Activated naive CD8-positive, alpha-beta T cell (primary cell): ENCODE results near the gene RFX8.

Experiments used
- H3K27ac Mint-ChIP-seq: one replicate; pipeline ENCODE4 v1.8.0; 2021; ENCODE audit warnings: mixed read lengths
- H3K27me3 Mint-ChIP-seq: one replicate; pipeline ENCODE4 v1.8.0; 2021; ENCODE audit warnings: mixed read lengths
- H3K36me3 Mint-ChIP-seq: one replicate; pipeline ENCODE4 v1.8.0; 2021; ENCODE audit warnings: mixed read lengths
- H3K4me1 Mint-ChIP-seq: one replicate; pipeline ENCODE4 v1.8.0; 2021; ENCODE audit warnings: low read depth, mixed read lengths
- H3K4me3 Mint-ChIP-seq: one replicate; pipeline ENCODE4 v1.8.0; 2021; ENCODE audit warnings: mild to moderate bottlenecking, mixed read lengths
- H3K9me3 Mint-ChIP-seq: one replicate; pipeline ENCODE4 v1.8.0; 2021; ENCODE audit warnings: low read depth, mixed read lengths

The RFX8 gene

GRCh38 chr2:101418460-101419095, 56.3 kb downstream of the RFX8 start:
- H3K9me3 Mint-ChIP-seq = no peaks in the 10 kb centered on the region
- H3K4me3 Mint-ChIP-seq = no peak overlapping the region
- no peaks in the 10 kb centered on the region for H3K27me3 Mint-ChIP-seq
- no peak overlapping the region for H3K27ac Mint-ChIP-seq
- no peaks in the 10 kb centered on the region for H3K36me3 Mint-ChIP-seq
- H3K4me1 Mint-ChIP-seq = no peaks in the 10 kb centered on the region

- Mint-ChIP-seq H3K27me3 (no peaks in the 10 kb centered on the region), H3K4me1 (no peaks in the 10 kb centered on the region), H3K9me3 (no peaks in the 10 kb centered on the region), H3K27ac (no peak overlapping the region), H3K36me3 (no peaks in the 10 kb centered on the region), H3K4me3 (no peak overlapping the region)
These were observed 58.3 kb downstream of the RFX8 start for GRCh38 chr2:101416609-101417008.

DNA sequence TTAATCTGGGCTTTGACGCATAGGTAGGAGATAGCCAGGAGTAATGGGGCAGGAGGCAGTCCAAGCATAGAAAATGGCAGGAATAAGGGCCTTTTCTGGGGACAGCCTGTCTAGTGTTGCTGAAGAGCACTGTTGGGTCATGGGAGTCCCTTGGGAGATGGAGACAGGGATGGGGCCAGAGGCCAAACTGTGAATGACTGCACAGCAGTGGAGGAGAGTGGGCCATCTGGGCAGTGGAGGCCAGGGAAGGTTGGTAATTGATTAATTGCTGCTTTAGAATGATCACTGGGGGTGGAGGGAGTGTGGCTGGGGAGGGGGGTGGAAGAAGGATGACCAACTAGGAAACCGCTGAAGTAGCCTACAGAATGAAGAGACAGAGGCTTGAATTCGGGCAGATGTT, 59.0 kb downstream of the RFX8 start:
- Mint-ChIP-seq H3K4me1 (no peaks in the 10 kb centered on the region), H3K36me3 (no peaks in the 10 kb centered on the region), H3K9me3 (no peaks in the 10 kb centered on the region), H3K4me3 (no peak overlapping the region), H3K27ac (no peak overlapping the region), H3K27me3 (no peaks in the 10 kb centered on the region)

GRCh38 chr2:101415220-101415619, 59.7 kb downstream of the RFX8 start:
- Mint-ChIP-seq H3K36me3 (no peaks in the 10 kb centered on the region), H3K4me1 (no peaks in the 10 kb centered on the region), H3K27ac (no peak overlapping the region), H3K4me3 (no peak overlapping the region), H3K27me3 (no peaks in the 10 kb centered on the region), H3K9me3 (no peaks in the 10 kb centered on the region)

GRCh38 chr2:101412092-101412694, 62.7 kb downstream of the RFX8 start:
- Mint-ChIP-seq H3K9me3 (no peaks in the 10 kb centered on the region), H3K27me3 (no peaks in the 10 kb centered on the region), H3K27ac (no peak overlapping the region), H3K4me1 (no peaks in the 10 kb centered on the region), H3K4me3 (no peak overlapping the region), H3K36me3 (no peaks in the 10 kb centered on the region)

DNA sequence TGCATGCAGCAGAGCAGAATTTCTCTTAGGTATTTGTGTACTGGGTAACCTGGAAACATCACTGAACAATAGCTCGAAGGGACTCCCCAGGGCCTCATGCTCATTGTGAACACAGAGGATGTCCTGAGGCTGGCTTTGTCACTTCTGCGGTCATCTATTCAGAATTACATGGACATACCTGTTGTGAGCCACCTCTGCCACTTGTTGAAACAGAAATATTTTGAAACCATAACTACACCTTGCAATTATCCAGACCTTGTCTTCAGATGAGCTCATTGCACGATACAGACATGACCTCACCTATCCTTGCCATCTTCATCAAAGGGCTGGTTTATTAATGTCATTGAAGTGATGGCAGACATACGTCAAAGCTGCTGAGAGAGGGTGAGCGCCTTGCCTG, 64.2 kb downstream of the RFX8 start:
- Mint-ChIP-seq H3K4me3 (no peak overlapping the region), H3K4me1 (no peaks in the 10 kb centered on the region), H3K27me3 (peaks cover 2% of the 10 kb centered on the region), H3K27ac (no peak overlapping the region), H3K9me3 (no peaks in the 10 kb centered on the region), H3K36me3 (no peaks in the 10 kb centered on the region)

- Mint-ChIP-seq H3K36me3 (no peaks in the 10 kb centered on the region), H3K9me3 (no peaks in the 10 kb centered on the region), H3K4me1 (no peaks in the 10 kb centered on the region), H3K4me3 (no peak overlapping the region), H3K27me3 (peaks cover 2% of the 10 kb centered on the region), H3K27ac (no peak overlapping the region)
These were observed 64.8 kb downstream of the RFX8 start for GRCh38 chr2:101410114-101410513.

DNA sequence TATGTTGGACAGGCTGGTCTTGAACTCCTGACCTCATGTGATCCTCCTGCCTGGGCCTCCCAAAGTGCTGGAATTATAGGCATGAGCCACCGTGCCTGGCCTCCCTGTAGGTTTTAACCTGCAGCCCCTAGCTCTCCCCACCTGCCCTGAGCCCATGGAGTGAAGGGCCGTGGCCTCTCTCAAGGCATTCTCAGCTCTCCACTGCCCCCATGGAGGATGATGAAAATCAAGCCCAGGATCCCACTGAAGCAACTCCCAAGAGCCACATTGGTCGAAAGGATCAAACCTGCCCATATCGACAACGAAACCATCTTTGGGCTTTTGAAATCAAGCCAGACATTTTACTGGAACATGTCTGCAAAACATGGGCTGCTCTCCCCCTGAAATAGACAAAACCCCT, 65.2 kb downstream of the RFX8 start:
- peaks cover 2% of the 10 kb centered on the region for H3K27me3 Mint-ChIP-seq
- no peak overlapping the region for H3K4me3 Mint-ChIP-seq
- H3K36me3 Mint-ChIP-seq = no peaks in the 10 kb centered on the region
- H3K9me3 Mint-ChIP-seq = no peaks in the 10 kb centered on the region
- H3K27ac Mint-ChIP-seq = no peak overlapping the region
- H3K4me1 Mint-ChIP-seq = no peaks in the 10 kb centered on the region

- Mint-ChIP-seq H3K9me3 (no peaks in the 10 kb centered on the region), H3K27ac (no peak overlapping the region), H3K36me3 (no peaks in the 10 kb centered on the region), H3K4me3 (no peak overlapping the region), H3K4me1 (no peaks in the 10 kb centered on the region), H3K27me3 (peaks cover 2% of the 10 kb centered on the region)
These were observed 66.0 kb downstream of the RFX8 start for GRCh38 chr2:101408925-101409324.

- H3K9me3 Mint-ChIP-seq = no peaks in the 10 kb centered on the region
- H3K4me3 Mint-ChIP-seq = no peak overlapping the region
- H3K27ac Mint-ChIP-seq = no peak overlapping the region
- peaks cover 7% of the 10 kb centered on the region for H3K27me3 Mint-ChIP-seq
- no peaks in the 10 kb centered on the region for H3K36me3 Mint-ChIP-seq
- no peaks in the 10 kb centered on the region for H3K4me1 Mint-ChIP-seq
These were observed 69.5 kb downstream of the RFX8 start for GRCh38 chr2:101405351-101405899.

GRCh38 chr2:101403745-101404144, 71.2 kb downstream of the RFX8 start:
- Mint-ChIP-seq H3K36me3 (no peaks in the 10 kb centered on the region), H3K27me3 (peaks cover 10% of the 10 kb centered on the region), H3K27ac (no peak overlapping the region), H3K4me3 (no peak overlapping the region), H3K9me3 (no peaks in the 10 kb centered on the region), H3K4me1 (no peaks in the 10 kb centered on the region)

DNA sequence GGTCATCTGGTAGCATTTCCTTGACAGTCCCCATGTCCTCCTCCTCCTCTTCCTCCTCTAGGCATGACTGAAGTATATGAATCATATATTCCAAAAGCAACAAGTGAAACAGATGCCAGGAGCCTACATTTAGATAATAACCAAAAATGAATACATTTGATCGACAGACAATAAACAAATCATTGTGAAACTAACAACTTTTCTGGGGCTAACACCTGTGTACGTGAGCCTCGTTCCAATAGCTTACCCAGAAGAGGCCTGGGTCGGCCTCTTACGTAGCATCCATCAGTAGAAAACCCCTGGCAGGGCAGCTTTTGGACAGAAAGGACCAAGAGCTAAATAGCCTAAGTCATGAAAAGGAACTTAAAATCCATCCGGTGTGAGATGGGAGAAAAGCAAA, 72.3 kb downstream of the RFX8 start:
- no peaks in the 10 kb centered on the region for H3K9me3 Mint-ChIP-seq
- no peaks in the 10 kb centered on the region for H3K4me1 Mint-ChIP-seq
- peaks cover 10% of the 10 kb centered on the region for H3K27me3 Mint-ChIP-seq
- H3K4me3 Mint-ChIP-seq = no peak overlapping the region
- no peak overlapping the region for H3K27ac Mint-ChIP-seq
- no peaks in the 10 kb centered on the region for H3K36me3 Mint-ChIP-seq

DNA sequence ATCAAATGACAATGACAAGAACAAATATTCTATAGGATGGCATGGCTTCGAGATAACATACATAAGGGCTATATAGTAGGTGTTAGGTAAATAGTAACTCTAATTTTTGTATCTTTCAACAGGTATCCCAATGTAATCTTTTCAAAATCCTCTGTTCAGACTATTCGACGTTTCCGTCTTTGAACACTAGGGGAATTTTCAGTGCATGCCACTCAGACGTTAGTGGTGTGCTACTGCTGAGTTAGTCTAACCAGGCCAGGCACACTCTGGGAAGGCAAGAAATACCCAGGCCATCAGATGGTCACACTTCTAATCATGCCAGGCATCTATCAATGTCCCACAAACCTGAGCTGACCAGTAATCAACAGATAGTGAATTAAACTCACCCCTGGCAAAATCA, 73.0 kb downstream of the RFX8 start:
- no peaks in the 10 kb centered on the region for H3K4me1 Mint-ChIP-seq
- H3K9me3 Mint-ChIP-seq = no peaks in the 10 kb centered on the region

DNA sequence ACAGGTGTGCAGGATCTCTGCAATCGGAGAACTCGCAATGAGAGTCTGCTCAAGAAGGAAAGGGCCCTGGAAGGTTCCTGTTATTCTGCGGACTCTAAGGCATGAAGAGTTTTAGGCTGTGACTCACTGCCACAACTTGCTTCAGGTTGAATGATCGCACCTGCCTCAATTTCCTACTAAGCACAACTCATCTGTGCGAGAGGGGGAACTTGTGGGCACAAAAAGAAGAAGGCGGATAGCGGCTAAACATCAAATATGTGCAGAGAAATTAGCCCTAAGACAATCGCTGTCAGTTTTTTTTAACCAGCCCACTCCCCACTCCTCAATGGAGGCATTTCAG, 73.6 kb downstream of the RFX8 start:
- H3K4me3 Mint-ChIP-seq = no peak overlapping the region

More for the DNA sequence above, 73.0 kb downstream of the RFX8 start:
- H3K27me3 Mint-ChIP-seq = peaks cover 12% of the 10 kb centered on the region
- H3K27ac Mint-ChIP-seq = no peak overlapping the region
- H3K4me3 Mint-ChIP-seq = no peak overlapping the region
- H3K36me3 Mint-ChIP-seq = peaks cover 2% of the 10 kb centered on the region

DNA sequence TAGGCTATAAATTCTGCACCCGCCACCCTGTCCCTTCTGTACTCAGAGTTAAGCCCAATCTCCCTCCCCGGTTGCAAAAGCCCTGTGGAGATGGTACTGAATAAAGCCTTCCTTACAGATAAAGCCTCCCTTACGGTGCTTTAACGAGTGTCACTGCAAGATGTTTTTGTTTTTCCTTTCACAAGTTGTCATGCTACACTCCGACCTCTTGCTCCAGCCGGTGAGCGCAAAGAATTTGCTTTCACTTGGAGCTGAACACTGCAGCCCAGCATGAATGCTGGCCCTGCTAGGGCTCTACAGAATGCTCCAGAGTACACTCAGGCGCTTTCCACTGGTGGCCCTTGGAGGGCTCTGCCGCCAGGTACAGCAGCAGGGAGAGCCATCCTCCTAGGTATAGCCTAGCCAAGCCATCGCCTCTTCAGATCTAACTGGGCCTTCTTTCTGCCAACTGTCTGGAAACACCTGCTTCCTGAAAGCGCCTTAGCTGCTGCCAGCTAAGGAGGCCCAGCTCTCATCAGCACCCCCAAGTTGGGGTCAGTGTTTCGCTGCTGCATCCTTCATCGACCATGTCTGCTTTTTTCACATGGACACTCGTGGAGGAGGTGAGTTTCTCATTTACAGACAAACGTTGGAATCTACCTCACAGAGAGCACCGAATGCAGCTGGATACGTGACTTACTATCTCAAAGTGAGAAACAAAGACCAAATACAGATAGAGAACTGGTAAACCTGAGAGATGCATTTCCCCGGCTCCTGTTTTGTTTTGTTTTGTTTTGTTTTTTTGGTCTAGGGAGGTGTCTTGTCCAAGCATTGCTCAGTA, 74.2 kb downstream of the RFX8 start:
- H3K4me3 Mint-ChIP-seq = no peak overlapping the region
- no peaks in the 10 kb centered on the region for H3K9me3 Mint-ChIP-seq
- H3K27ac Mint-ChIP-seq = no peak overlapping the region
- H3K27me3 Mint-ChIP-seq = peaks cover 16% of the 10 kb centered on the region
- H3K4me1 Mint-ChIP-seq = no peaks in the 10 kb centered on the region
- peaks cover 4% of the 10 kb centered on the region for H3K36me3 Mint-ChIP-seq

More for the DNA sequence above, 73.6 kb downstream of the RFX8 start:
- Mint-ChIP-seq H3K36me3 (peaks cover 2% of the 10 kb centered on the region), H3K27ac (no peak overlapping the region), H3K4me1 (no peaks in the 10 kb centered on the region), H3K9me3 (no peaks in the 10 kb centered on the region), H3K27me3 (peaks cover 12% of the 10 kb centered on the region)
